Pancreas (tissue), 10 donors: Measurements from ENCODE around the gene FAM20A. TPM values are rescaled to one million over a fixed set of nuclear protein-coding genes. Genes with fewer than 3 reads are reported as not detected.
A peak's percentile ranks its signal among the peaks of the same experiment; 100 is the strongest.
"Not testable (repeated sequence)": the region's sequence is repeated elsewhere in the genome, so short reads cannot be mapped to it uniquely, and the experiment has no call there.

Source experiments
- ATAC-seq, 4 donors: fragments of 200-7000 bp; cut with Tn5 transposase; one replicate each; pipeline versions ENCODE4 v1.8.0 to v1.9.1; 2020; ENCODE audit warnings: mild to moderate bottlenecking in 4 of 4, moderate library complexity in 4 of 4
- DNase-seq, 6 donors: peaks; one replicate each; pipeline ENCODE4 v3.0.0-alpha.2; 2020
- FAIRE-seq: peaks from 2 replicates; lab custom pipeline; 2012; peaks lifted over from hg19 to GRCh38; lab: Jason Lieb, UNC
- H3K27ac ChIP-seq, 4 donors: fragments of 200-600 bp; sonication (generic); 1 replicate in 3 of 4; 2 replicates in 1 of 4; pipeline versions ENCODE4 v1.5.0 to v1.8.0; 2020
- H3K27me3 ChIP-seq, 4 donors: fragments of 200-600 bp; one replicate each; pipeline ENCODE4 v1.8.0; 2021
- H3K36me3 ChIP-seq, 3 donors: fragments of 200-600 bp; sonication (generic) in 1 of 3; one replicate each; pipeline versions ENCODE4 v1.5.0 to v1.8.0; 2020 to 2021
- H3K4me1 ChIP-seq, 3 donors: fragments of 200-600 bp; one replicate each; pipeline ENCODE4 v1.8.0; 2021
- H3K4me3 ChIP-seq, 4 donors: fragments of 200-600 bp; sonication (generic) in 2 of 4; one replicate each; pipeline versions ENCODE4 v1.5.0 to v1.8.0; 2020 to 2021
- H3K9me3 ChIP-seq, 4 donors: fragments of 200-600 bp; one replicate each; pipeline ENCODE4 v1.8.0; 2021
- WGBS, 2 donors: extraction: QIAGEN DNeasy Blood & Tissue Kit; methylation state at CpG; one replicate each; pipeline ENCODE4 v1.1.7; 2013; 5-methylcytosine and 5-hydroxymethylcytosine counted together
- intact Hi-C, 3 donors: fragments of 100-400 bp; cut with DNase I; formaldehyde crosslinking; loops; one replicate each; pipeline versions ENCODE4 v1.11.1 to v1.14.2; 2022
- polyA plus RNA-seq, 2 donors: library from polyadenylated mRNA; stranded (reverse); fragments of 200-250 nt; gene quantifications; one replicate each; pipeline ENCODE4 v1.2.3, GENCODE V29; 2013
- total RNA-seq, 6 donors: library from RNA; stranded (reverse); fragmentation: NEBNext Ultra II Directional in 4 of 6; extraction: Animal tissue kit (Norgen Biotek cat#: 25700) in 4 of 6; gene quantifications; one replicate each; pipeline versions ENCODE4 v1.2.1 to v1.2.4, GENCODE V29; 2021 to 2023
- TF ChIP-seq, protein P1 (sequence below), 4 donors: fragments of 200-600 bp; sonication (generic) in 3 of 4; IDR thresholded peaks; one replicate each; pipeline versions ENCODE4 v1.5.0 to v1.8.0; 2021; ENCODE audit warnings: antibody characterized with exemption in 4 of 4
- donor health status: healthy with polysubstance abuse.
- donor health status: DM: no; HTN: no; CAD: no; lungs with moderate emphysema.
- donor health status: DM: no; HTN: no; CAD: no.
- donor health status: control.
- donor health status: control.
- donor health status: Bipolar disorder and iron deficiency.
- donor health status: DM: yes; HTN: yes; CAD: no.
- donor health status: DM: no; HTN: no; CAD: no.
- donor health status: DM: no; HTN: no; CAD: no.
- donor health status: DM: yes; HTN: yes; CAD: no.

FAM20A gene
- total and polyA plus RNA-seq, 8 donors, result 0.46 to 9.0 (median 3.9) TPM

DNA sequence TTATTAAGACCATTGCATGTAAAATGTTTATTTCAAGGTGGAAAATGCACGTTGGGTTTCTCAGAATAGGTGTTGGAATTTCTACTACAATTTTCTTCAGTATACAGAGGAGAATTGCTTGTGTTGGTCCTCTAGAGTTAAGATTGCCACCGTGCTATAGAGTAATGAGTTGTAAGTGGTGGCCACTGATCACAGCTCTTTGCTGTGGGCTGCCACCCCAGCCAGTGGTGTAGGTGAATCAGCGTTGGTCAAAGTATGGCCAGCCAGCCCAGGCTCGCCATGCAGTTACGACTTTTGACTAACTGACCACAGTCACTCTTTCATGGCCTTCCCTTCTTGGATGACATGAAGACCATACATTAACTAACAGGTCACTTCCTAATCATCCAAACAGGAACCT, 101.6 kb downstream of the FAM20A start:
- WGBS, 2 donors, result 89 to 92% methylated on average over 5 of the region's 5 CpGs
- Histone ChIP-seq H3K36me3 (no peaks in the 10 kb centered on the region), H3K27me3 (no peaks in the 10 kb centered on the region), H3K27ac (no peak overlapping the region), H3K4me3 (no peak overlapping the region), H3K9me3 (no peaks in the 10 kb centered on the region), H3K4me1 (peaks cover 0 to 4% (median 0%) of the 10 kb centered on the region in 3 donors)
- ATAC-seq, result no peak
- intact Hi-C loops, result no loop called here
- FAIRE-seq, result no peak
- DNase-seq, result no peak
- TF ChIP-seq, protein P1, sequence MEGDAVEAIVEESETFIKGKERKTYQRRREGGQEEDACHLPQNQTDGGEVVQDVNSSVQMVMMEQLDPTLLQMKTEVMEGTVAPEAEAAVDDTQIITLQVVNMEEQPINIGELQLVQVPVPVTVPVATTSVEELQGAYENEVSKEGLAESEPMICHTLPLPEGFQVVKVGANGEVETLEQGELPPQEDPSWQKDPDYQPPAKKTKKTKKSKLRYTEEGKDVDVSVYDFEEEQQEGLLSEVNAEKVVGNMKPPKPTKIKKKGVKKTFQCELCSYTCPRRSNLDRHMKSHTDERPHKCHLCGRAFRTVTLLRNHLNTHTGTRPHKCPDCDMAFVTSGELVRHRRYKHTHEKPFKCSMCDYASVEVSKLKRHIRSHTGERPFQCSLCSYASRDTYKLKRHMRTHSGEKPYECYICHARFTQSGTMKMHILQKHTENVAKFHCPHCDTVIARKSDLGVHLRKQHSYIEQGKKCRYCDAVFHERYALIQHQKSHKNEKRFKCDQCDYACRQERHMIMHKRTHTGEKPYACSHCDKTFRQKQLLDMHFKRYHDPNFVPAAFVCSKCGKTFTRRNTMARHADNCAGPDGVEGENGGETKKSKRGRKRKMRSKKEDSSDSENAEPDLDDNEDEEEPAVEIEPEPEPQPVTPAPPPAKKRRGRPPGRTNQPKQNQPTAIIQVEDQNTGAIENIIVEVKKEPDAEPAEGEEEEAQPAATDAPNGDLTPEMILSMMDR (IDR thresholded peaks at IDR 0.05), result no peak

DNA sequence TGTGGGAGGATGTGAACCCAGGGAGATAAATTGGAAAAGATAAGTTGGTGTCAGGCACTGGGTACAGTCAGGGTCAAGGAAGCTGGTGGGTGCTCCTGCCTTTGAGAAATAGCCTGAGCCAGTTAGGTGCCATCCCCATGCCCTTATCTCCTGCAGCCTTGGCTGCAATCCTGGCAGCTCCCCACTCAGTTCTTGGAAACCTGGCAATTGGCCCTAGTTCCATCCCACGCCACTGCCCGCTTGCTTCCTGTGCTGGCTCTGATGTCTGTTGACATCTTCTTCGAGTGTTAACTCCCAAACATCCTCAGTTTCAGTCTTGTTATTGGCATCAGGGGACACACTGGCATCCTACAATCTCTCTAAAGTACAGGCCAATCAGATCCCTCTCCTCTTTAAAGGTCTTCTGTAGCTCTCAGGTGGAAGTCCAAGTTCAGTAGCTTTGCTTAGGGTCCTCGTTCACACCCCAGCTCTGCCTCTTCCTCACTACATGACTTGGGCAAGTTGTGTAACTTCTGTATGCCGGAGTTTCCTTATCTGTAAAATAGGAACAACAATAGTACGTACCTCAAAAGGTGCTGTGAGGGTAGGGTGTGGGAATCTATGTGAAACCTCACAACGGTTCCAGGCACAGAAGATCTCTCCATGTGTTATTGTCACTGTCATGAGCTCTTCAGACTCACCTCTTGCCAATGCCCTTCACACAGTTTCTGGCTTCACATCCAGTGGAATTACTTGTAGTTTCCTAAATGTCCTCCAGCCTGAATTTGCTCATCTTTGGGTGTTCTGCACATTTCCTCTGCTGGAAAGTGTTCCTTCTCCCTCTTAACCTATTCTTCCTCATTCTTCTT, 102.5 kb downstream of the FAM20A start:
- no peaks in the 10 kb centered on the region for H3K27me3 ChIP-seq
- FAIRE-seq, result no peak
- H3K36me3 ChIP-seq, result no peaks in the 10 kb centered on the region
- TF ChIP-seq, protein P1 (IDR thresholded peaks at IDR 0.05), result no peak
- peaks cover 0 to 4% (median 0%) of the 10 kb centered on the region in 3 donors for H3K4me1 ChIP-seq
- ATAC-seq, result peak in 3 of 4 donors; percentile 32 to 72 (median 65)
- no peaks in the 10 kb centered on the region for H3K9me3 ChIP-seq
- intact Hi-C loops, result no loop called here
- 32 to 50% methylated on average over 7 of the region's 7 CpGs for WGBS, 2 donors
- peak overlapping the region in 1 of 4 donors; percentile 39 for H3K27ac ChIP-seq
- no peak overlapping the region for H3K4me3 ChIP-seq
- DNase-seq, result peak in 2 of 6 donors; percentile 20 to 34

DNA sequence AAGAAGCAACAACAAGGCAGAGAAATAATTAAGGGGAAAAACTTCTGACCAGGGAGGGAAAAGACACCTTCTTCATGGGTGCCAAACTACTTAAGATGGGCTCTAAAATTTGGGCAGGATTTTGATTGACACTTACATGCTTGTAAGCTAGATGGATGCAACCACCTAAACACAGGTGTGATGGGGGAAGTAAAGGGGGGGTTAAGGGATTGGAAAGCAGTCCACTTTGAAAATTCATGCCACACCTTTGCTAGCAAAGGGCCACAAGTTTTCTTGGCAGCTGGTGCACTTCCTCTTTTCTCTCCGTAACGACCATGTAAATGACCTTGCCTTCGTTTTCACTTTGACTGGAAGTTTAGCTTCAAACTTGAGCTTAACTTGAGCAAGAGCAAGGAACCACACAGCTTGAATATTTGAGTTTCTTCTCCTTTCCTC, 103.3 kb downstream of the FAM20A start:
- Histone ChIP-seq H3K27ac (peak overlapping the region in 1 of 4 donors; percentile 39), H3K4me3 (no peak overlapping the region), H3K4me1 (peaks cover 0 to 7% (median 0%) of the 10 kb centered on the region in 3 donors), H3K27me3 (no peaks in the 10 kb centered on the region), H3K9me3 (no peaks in the 10 kb centered on the region), H3K36me3 (no peaks in the 10 kb centered on the region)
- no peak for DNase-seq
- TF ChIP-seq, protein P1 (IDR thresholded peaks at IDR 0.05), result no peak
- FAIRE-seq, result no peak
- ATAC-seq, result peak in 3 of 4 donors; percentile 26 to 73 (median 73)
- intact Hi-C loops, result no loop called here
- WGBS, 2 donors, result 3 to 5% methylated on average over 3 of the region's 3 CpGs

DNA sequence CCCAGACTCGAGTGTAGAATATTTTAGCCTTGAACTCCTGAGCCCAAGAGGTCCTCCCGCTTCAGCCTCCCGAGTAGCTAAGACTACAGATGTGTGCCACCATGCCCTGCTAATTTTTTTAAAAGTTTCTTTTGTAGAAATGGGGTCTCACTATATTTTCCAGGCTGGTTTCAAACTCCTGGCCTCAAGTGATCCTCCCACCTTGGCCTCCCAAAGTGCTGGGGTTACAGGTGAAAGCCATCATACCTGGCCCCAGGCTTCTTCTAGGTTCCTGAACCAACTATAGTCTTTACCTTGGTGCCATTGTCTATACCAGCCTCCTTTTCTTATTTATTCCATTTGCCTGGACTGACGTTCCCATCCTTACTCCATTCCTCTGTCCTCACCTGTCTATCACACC, 106.1 kb downstream of the FAM20A start:
- no peak overlapping the region for H3K27ac ChIP-seq
- no peak for FAIRE-seq
- ATAC-seq, result no peak
- no peak for DNase-seq
- TF ChIP-seq, protein P1 (IDR thresholded peaks at IDR 0.05), result no peak
- intact Hi-C loops, result no loop called here
- peaks cover 0 to 26% (median 8%) of the 10 kb centered on the region in 3 donors for H3K4me1 ChIP-seq
- H3K27me3 ChIP-seq, result no peaks in the 10 kb centered on the region
- H3K36me3 ChIP-seq, result no peaks in the 10 kb centered on the region
- H3K9me3 ChIP-seq, result no peaks in the 10 kb centered on the region
- WGBS, 2 donors, result 80 to 83% methylated on average over 4 of the region's 4 CpGs
- H3K4me3 ChIP-seq, result no peak overlapping the region

DNA sequence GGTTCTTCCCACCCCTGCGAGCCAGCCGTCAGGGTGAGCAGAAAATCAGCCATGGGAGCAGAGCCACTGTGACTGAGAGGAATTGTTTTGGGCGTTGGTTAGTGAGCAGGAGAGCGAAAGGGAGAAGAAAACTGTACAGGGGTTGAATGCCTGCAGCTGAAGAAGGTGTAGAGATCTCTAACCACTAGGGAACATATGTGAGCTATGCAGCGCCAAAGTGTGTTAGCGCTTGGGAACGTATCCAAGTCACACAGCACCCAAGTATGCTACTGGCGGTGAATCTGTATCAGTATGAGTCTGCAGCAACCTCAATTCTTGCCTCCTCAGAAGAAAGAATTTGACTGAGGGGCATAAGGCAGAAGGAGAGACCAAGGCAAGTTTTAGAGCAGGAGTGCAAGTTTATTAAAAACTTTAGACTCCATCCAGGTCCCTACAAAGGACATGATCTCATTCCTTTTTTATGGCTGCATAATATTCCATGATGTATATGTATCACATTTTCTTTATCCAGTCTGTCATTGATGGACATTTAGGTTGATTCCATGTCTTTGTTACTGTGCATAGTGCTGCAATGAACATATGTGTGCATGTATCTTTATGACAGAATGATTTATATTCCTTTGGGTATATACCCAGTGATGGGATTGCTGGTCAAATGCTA, 108.6 kb downstream of the FAM20A start:
- H3K9me3 ChIP-seq, H3K27me3 ChIP-seq, H3K36me3 ChIP-seq, intact Hi-C loops, FAIRE-seq: not testable (repeated sequence)
- Histone ChIP-seq H3K27ac (peak overlapping the region; percentile 58 to 85 (median 75)), H3K4me3 (peak overlapping the region in 1 of 4 donors; percentile 22), H3K4me1 (peaks cover 0 to 22% (median 8%) of the 10 kb centered on the region in 3 donors)
- DNase-seq (peak in 1 of 6 donors; percentile 30), ATAC-seq (peak; percentile 23 to 39 (median 30))
- 57 to 59% methylated on average over 8 of the region's 8 CpGs for WGBS, 2 donors
